ENCODE measurements around the gene PCP4L1.

PCP4L1 gene

DNA sequence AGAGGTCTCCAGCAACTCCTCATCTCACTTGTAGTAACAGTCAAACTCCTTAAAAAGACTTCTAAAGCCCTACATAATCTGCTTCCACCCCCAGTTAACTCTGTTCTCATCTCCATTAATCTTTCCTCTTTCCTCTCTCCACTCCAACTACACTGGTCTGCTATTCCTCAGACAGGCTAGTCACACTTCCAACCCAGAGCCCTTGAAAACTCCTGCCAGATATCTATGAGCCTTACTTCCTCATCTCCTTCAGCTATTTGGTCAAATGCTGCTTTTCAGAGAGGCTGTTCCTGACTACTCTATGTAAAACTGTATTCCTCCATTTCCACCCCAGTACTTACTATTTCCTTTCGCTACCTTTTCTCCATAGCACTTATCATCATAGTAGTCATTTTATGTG is 24.4 kb downstream of the PCP4L1 start:
- H3K9me3 Mint-ChIP-seq, result no peaks in the 10 kb centered on the region
- no peaks in the 10 kb centered on the region for H3K27me3 Mint-ChIP-seq
- DNase-seq (no peak), ATAC-seq (no peak)
- no peak overlapping the region for H3K27ac Mint-ChIP-seq
- no peak overlapping the region for H3K4me3 Mint-ChIP-seq
- no peaks in the 10 kb centered on the region for H3K4me1 Mint-ChIP-seq

DNA sequence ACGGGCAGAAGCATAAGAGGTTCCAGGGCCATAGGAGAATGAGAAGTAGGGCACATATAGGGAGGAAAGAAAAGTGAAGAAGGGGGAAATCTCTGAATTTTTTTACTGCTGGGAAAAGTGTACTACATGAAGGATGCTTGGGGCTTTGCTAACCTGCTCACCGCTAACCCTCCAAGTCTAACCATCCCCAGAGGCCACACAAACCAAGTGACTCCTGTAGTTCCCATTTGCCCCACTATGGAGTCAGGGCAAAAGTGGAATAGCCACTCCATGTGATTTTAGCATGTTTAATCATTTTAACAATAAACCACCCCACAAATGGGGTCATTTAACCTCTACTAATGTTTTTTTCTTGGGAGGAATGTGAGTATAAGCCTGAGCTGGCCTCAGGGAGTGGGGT is 26.6 kb downstream of the PCP4L1 start:
- DNase-seq (no peak), ATAC-seq (no peak)
- H3K4me1 Mint-ChIP-seq, result no peaks in the 10 kb centered on the region
- H3K27ac Mint-ChIP-seq, result no peak overlapping the region
- H3K27me3 Mint-ChIP-seq, result no peaks in the 10 kb centered on the region
- no peak overlapping the region for H3K4me3 Mint-ChIP-seq
- no peaks in the 10 kb centered on the region for H3K9me3 Mint-ChIP-seq

DNA sequence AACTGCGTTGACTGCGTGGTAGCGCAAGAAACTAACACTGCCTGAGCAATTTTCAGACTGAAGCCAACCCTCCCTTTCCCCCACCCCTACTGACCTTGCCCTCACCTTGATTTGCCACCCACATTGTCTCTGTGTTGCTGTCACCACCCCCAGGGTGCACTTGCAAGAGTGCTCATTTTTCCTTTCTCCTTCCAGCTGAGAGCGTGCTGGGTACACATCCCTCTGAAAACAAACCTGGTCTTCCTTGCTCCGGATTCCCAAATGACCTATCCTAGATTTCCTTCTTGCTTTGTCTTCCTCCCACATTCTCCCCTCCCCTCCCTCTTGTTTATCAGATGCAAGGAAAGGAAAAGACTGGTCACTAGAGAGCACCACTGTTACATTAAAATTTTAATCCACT is 27.0 kb downstream of the PCP4L1 start:
- no peak for DNase-seq
- no peak for ATAC-seq
- Mint-ChIP-seq H3K27ac (no peak overlapping the region), H3K27me3 (no peaks in the 10 kb centered on the region), H3K4me1 (no peaks in the 10 kb centered on the region), H3K4me3 (no peak overlapping the region), H3K9me3 (no peaks in the 10 kb centered on the region)

DNA sequence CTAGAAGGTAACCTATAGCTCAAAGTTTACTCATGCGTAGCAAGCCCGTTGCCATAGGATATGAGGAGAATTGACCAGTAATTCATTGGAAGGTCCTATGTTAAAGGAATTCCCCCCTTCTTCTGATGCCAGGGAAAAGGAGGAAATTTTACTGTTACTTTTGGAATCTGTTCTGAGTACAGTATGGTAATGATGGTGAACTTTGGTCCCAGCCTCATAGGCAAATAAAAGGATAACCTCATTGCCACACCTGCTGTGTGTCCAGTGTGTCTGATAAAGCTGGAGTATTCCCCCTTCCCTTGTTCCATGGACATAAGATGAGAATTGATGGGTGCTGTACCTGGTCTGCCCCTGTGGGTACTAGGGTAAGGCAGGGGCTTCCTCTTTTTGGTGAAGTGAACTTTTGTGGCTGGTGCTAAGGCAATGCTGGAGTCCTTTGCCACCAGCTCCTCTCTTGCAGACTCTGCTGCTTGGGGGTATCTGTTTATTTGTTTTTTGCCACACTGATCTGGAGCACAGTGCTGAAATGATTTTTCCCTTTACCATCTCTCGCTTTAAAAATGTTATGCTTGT is 29.0 kb downstream of the PCP4L1 start:
- Mint-ChIP-seq H3K9me3 (no peaks in the 10 kb centered on the region), H3K27me3 (no peaks in the 10 kb centered on the region), H3K4me1 (peaks cover 6% of the 10 kb centered on the region), H3K4me3 (no peak overlapping the region), H3K27ac (peak overlapping the region in 1 of 2 donors; percentile 41)
- no peak for ATAC-seq
- DNase-seq, result no peak

DNA sequence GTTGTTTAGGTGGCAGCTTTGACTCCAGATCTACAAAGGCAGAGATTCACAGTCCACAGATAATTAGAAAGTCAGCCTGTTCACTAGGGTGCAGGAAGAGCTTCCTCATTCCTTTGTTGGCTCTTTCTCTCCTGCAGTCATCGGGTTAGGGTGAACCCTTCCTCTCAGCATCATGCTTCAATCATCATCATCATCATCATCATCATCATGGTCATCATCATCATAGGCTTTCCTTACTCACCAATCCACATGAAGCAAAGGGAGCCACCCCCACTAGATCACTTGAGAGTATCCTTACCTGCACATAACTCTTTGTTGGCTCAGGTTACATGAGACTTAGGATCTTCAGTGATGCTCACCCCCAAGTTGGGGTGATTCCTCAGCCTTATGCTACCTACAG is 32.2 kb downstream of the PCP4L1 start:
- Mint-ChIP-seq H3K4me3 (no peak overlapping the region), H3K9me3 (no peaks in the 10 kb centered on the region), H3K27me3 (no peaks in the 10 kb centered on the region), H3K27ac (no peak overlapping the region), H3K4me1 (peaks cover 6% of the 10 kb centered on the region)
- no peak for DNase-seq
- ATAC-seq, result no peak

DNA sequence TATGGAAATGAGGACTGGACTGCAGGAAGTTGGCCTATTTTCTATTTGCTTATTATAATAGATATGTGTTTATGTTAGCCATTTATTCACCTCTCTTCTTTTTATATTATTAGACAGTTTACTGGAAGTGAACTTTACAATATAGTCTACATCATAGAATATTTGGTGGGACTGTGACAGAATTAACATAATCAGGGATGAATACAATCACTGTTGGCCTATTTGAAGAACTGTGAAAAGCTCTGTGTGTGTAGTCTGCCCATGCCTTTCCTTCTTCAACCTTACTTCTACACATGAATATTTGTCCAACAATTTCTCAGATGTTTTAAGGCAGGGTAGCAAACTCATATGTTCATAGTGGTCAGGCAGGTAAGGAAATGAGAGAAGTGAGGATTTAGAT is 38.9 kb downstream of the PCP4L1 start:
- ATAC-seq, result no peak
- H3K4me1 Mint-ChIP-seq, result peaks cover 7% of the 10 kb centered on the region
- H3K27me3 Mint-ChIP-seq, result no peaks in the 10 kb centered on the region
- DNase-seq, result no peak
- H3K27ac Mint-ChIP-seq, result no peak overlapping the region
- H3K4me3 Mint-ChIP-seq, result no peak overlapping the region
- H3K9me3 Mint-ChIP-seq, result no peaks in the 10 kb centered on the region

DNA sequence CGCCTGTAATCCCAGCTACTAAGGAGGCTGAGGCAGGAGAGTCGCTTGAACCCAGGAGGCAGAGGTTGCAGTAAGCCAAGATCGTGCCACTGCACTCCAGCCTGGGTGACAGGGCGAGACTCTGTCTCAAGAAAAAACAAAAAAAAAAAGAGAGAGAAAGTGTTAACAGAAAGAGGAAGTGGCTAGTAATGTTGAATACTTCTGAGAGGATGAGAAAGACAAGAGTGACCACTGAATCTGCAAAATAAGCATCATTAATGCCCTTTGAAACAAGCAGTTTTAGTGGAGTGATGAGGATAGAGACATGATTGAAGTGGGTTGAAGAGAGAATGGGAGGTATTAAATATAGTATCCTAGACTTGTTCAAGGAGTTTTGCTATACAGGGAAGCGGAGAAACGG is 39.6 kb downstream of the PCP4L1 start:
- no peaks in the 10 kb centered on the region for H3K27me3 Mint-ChIP-seq
- peaks cover 10% of the 10 kb centered on the region for H3K4me1 Mint-ChIP-seq
- H3K27ac Mint-ChIP-seq, result no peak overlapping the region
- ATAC-seq (no peak), DNase-seq (no peak)
- no peaks in the 10 kb centered on the region for H3K9me3 Mint-ChIP-seq
- H3K4me3 Mint-ChIP-seq, result no peak overlapping the region

DNA sequence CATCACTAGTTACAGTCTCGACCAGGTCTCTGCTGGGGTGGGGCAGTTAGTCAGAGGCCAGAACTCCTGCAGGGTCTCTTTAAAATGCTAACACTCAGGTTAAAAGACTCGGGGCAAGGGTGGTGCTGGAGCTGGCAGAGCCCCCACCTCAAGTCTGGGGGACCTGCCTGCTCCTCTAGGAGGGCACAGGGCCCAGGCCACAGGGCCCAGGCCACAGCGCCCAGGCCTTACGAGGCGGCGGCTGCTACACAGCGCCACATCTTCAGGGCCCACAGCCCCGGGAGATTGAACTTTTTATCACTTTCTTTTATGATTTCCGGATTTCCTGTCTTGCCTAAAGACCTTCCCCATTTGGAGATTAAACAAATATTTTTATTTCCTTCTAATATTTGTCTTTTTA is 40.8 kb downstream of the PCP4L1 start:
- Mint-ChIP-seq H3K27me3 (no peaks in the 10 kb centered on the region), H3K27ac (peak overlapping the region in 1 of 2 donors; percentile 59), H3K9me3 (no peaks in the 10 kb centered on the region), H3K4me3 (no peak overlapping the region), H3K4me1 (peaks cover 17% of the 10 kb centered on the region)
- no peak for ATAC-seq
- DNase-seq, result no peak

DNA sequence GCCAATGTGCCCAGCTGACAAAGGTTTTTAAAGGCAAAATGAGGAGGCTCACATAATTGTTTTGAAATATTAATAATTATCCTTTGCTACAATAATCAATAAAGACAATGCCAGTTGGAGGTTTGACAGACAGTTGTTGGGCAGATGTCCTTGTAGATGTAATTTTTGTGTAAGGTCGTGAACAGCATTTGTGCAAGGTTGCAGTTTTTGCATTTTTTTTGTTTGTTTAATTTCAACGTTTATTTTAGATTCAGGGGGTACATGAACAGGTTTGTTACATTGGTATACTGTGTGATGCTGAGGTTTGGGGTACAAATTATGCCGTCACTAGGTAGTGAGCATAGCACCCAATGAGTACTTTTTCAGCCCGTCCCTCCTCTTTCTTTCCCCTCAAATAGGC is 41.9 kb downstream of the PCP4L1 start:
- peaks cover 25% of the 10 kb centered on the region for H3K4me1 Mint-ChIP-seq
- H3K27ac Mint-ChIP-seq, result no peak overlapping the region
- H3K9me3 Mint-ChIP-seq, result no peaks in the 10 kb centered on the region
- no peak for ATAC-seq
- DNase-seq, result no peak
- no peak overlapping the region for H3K4me3 Mint-ChIP-seq
- no peaks in the 10 kb centered on the region for H3K27me3 Mint-ChIP-seq

DNA sequence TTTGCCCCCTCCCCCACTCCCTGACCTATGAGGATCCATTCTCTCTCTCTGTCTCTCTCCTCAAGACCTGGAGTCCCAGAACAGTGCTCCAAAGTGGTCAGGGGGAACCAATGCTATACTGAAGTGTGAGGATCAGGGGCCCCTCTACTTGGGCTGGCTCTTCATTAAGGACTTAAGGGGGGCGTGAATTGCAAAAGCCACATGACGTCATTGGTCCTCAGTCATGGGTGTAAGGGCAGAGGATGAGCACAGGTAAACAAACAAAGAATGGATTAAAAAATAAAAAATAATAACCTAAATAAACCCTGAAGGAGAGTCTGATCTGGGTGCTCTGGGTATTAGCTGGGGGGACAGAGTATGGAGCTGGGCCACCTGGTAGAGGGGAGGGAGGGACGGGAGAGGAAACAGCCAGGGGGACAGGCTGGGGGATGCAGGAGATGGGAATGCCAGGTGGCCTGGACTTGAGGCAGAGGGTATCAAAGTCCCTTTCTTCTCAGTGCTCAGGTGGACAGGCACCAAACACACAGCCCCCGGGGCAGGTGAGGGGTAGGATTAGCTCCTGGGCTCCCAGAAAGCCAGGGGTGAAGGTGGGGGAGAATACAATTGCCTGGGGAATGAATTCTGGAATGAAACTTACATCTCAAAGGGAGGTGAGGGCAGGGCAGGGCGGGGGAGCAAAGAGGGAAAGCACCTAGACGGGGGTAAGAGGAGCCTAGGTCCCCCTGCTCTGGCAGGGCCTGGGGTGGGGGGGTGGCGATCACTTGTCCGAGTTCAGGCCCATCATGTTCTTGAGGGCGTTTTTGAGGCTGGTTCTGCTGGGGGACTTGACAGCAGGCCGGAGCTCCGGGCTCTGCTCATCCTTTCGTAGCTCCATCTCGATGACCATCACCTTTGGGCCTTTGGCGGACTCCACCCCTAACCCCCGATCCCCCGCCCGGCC is 46.7 kb downstream of the PCP4L1 start:
- no peaks in the 10 kb centered on the region for H3K9me3 Mint-ChIP-seq
- DNase-seq, result no peak
- H3K4me3 Mint-ChIP-seq, result peak overlapping the region; percentile 94 to 99
- no peaks in the 10 kb centered on the region for H3K27me3 Mint-ChIP-seq
- ATAC-seq, result no peak
- H3K27ac Mint-ChIP-seq, result peak overlapping the region; percentile 93 to 98
- H3K4me1 Mint-ChIP-seq, result peaks cover 36% of the 10 kb centered on the region

DNA sequence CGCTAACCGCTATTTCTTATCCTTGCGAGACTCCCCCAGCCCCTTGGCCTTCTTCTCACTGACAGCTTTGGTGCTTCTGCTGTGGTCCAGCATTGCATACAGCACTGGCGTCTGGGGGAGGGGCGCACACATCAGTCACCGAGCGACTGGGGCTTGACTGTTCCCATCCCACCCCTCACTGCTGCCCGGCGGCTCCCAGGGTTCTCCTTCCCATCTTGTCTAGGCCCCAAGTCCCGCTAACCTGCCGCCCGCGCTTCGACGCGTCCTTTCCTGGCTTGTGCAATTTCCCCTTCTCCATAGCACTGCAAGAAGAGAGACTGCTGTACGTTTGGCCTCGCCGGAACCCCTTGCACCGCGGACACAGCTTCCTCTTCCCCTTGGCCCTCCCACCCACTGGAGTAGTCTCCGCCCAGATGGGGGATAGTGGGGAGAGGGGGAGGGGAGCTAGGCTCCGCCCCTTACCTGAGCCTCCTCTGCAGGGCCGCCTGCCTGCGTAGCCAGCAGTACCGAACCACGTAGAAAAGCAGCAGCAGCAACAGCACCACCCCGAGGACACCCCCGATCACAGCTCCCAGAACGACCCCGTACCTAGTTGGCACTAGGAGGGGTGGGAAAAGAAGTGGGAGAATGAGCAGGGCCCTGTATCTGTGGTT is 47.4 kb downstream of the PCP4L1 start:
- ATAC-seq (peak; percentile 96), DNase-seq (peak; percentile 85 to 92)
- no peaks in the 10 kb centered on the region for H3K27me3 Mint-ChIP-seq
- H3K9me3 Mint-ChIP-seq, result no peaks in the 10 kb centered on the region
- H3K27ac Mint-ChIP-seq, result peak overlapping the region; percentile 93 to 98
- peaks cover 36% of the 10 kb centered on the region for H3K4me1 Mint-ChIP-seq
- H3K4me3 Mint-ChIP-seq, result peak overlapping the region; percentile 94 to 99

DNA sequence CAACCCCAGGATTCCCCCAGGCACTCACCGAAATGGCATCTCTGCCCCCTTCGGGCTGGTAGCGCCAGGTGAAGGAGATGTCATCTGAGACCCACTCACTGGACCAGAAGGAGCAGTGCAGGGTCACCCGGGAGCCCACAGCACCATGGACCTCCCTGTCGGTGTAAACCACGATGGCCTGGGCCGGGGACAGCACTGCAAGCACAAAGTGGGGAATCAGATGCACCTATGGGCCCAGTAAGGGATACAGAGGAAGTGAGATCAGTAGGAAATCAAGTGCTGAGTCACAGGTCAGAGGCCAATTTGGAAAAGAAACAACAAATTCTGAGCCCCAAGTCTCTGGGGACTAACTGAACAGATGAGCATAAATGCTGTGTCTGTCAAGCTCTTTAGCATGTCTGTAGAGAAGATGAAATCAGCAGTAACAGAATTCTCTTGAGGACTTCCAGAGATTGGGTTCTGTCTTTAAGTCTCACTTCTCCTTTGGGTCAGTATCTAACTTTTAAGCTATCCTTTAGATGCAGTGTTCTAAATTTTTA is 48.8 kb downstream of the PCP4L1 start:
- DNase-seq, result no peak
- Mint-ChIP-seq H3K27me3 (no peaks in the 10 kb centered on the region), H3K4me1 (peaks cover 36% of the 10 kb centered on the region), H3K9me3 (no peaks in the 10 kb centered on the region), H3K27ac (peak overlapping the region in 1 of 2 donors; percentile 45), H3K4me3 (peak overlapping the region in 1 of 2 donors; percentile 8)
- ATAC-seq, result no peak

DNA sequence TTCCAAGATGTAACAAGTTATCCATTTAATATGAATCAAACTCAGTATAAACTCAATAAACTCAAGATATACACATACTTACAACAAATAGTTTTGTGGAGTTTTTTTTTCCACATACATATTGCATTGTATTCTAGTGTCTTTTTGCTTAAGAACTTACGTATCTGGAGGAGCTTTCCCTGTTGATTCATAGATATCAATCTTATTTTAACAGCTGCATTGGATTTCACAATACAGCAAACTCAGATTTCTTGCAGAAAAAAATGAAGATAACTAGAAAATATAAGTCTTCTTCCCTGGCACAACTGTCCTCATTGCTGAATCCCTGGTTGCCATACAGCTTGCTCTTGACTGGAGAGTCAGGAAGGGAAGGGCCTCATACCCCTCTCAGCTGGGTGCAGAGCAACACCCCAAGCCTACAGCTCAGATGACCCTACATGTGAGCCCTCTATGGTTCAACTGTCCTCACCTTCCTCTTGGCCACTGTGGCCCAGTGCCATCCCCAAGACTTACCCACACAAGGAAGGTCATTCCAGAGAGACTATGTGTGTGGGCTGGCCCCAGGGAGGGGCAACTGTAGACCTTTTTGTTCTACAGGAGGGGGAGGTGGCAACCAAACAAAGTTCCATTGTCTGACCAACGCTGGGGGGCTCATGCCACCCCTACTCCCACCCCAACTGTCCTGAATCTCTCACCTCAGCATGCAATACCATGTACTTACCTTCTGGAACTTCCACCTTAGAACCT is 49.5 kb downstream of the PCP4L1 start:
- no peaks in the 10 kb centered on the region for H3K27me3 Mint-ChIP-seq
- ATAC-seq, result no peak
- H3K4me1 Mint-ChIP-seq, result peaks cover 34% of the 10 kb centered on the region
- H3K9me3 Mint-ChIP-seq, result no peaks in the 10 kb centered on the region
- DNase-seq, result no peak
- H3K4me3 Mint-ChIP-seq, result no peak overlapping the region
- H3K27ac Mint-ChIP-seq, result no peak overlapping the region

DNA sequence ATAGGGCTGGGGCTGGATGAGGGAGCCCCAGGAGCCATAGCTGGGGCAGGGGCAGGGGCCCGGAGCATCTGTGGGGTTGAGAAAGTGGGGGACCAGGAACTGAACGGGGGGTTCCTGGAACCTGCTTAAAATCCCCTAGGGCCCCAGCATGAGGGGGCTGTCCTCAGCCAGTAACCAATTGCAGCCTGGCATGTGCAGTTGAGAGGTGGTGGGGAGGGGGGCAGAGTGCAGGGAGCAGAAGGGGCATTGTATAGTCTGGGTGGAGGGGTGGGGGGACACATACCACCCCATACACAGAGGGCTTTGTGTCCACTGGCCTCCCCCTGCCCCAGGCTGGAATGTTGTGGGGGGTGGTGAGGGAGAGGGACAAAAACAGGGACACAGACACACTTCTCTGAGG is 51.3 kb downstream of the PCP4L1 start, which contains the start of gene MPZ:
Gene MPZ, minus strand, starts transcription at position 101 of the 400 bp plus-strand sequence. Its CDS starts 63 bp downstream, at position 38.
- no peak for DNase-seq
- Mint-ChIP-seq H3K4me1 (peaks cover 33% of the 10 kb centered on the region), H3K27ac (no peak within 1 kb of the TSS), H3K9me3 (no peaks in the 10 kb centered on the region), H3K4me3 (no peak within 1 kb of the TSS), H3K27me3 (no peaks in the 10 kb centered on the region)
- no peak for ATAC-seq

DNA sequence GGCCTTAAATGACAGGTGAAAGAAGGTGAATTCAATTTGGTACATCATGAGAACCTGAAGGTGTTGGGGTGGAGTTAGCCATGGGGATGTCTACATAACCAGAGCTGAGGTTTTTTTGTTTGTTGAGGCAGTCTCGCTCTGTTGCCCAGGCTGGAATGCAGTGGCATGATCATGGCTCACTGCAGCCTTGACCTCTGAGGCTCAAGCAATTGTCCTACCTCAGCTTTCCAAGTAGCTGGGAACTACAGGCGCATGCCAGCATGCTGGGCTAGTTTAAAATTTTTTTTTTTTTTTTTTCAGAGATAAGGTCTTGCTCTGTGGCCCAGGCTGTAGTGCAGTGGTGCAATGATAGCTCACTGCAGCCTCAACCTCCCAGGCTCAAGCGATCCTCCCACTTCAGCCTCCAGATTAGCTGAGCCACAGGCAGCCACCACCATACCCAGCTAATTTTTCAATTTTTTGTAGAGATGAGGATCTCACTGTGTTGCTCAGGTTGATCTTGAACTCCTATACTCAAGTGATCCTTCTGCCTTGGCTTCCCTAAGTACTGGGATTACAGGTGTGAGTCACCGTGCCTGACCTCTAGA is 53.1 kb downstream of the PCP4L1 start:
- H3K27me3 Mint-ChIP-seq, result no peaks in the 10 kb centered on the region
- H3K9me3 Mint-ChIP-seq, result no peaks in the 10 kb centered on the region
- ATAC-seq (no peak), DNase-seq (no peak)
- peaks cover 35% of the 10 kb centered on the region for H3K4me1 Mint-ChIP-seq
- no peak overlapping the region for H3K27ac Mint-ChIP-seq
- no peak overlapping the region for H3K4me3 Mint-ChIP-seq

Measured in stimulated activated naive CD8-positive, alpha-beta T cell treated with anti-CD3 and anti-CD28 coated beads, Interleukin-15, amount 100 ng/mL, for 72 hours (primary cell).